Activated T-helper 2 cell treated with anti-CD3 and anti-CD28 coated beads, Interferon-gamma antibody, Interleukin-2, Interleukin-4, amounts not matched to agents 10 μg/mL and 5 μg/mL and 100 μg/mL, durations not matched to agents 14 hours and 24 hours and 36 hours (primary cell): ENCODE results near the gene EGFR. TPM values are rescaled to one million over a fixed set of nuclear protein-coding genes. Genes with fewer than 3 reads are reported as not detected.

Experiments used
- DNase-seq: peaks from one replicate; pipeline ENCODE4 v3.0.0; 2021; ENCODE audit warnings: low spot score
- H3K27ac Mint-ChIP-seq: one replicate; pipeline ENCODE4 v1.8.0; 2021; ENCODE audit warnings: mixed read lengths
- H3K27me3 Mint-ChIP-seq: one replicate; pipeline ENCODE4 v1.8.0; 2021; ENCODE audit warnings: low read depth, mixed read lengths
- H3K36me3 Mint-ChIP-seq: one replicate; pipeline ENCODE4 v1.8.0; 2021; ENCODE audit warnings: low read depth, mixed read lengths
- H3K4me1 Mint-ChIP-seq: one replicate; pipeline ENCODE4 v1.8.0; 2021; ENCODE audit warnings: low read depth, mixed read lengths
- H3K4me3 Mint-ChIP-seq: one replicate; pipeline ENCODE4 v1.8.0; 2021; ENCODE audit warnings: low read depth, mild to moderate bottlenecking, moderate library complexity, mixed read lengths
- H3K9me3 Mint-ChIP-seq: one replicate; pipeline ENCODE4 v1.8.0; 2021; ENCODE audit warnings: mixed read lengths
- intact Hi-C: fragments of 100-400 bp; cut with micrococcal nuclease; formaldehyde crosslinking; loops from one replicate; pipeline ENCODE4 v1.15.1; 2023
- total RNA-seq: library from RNA; stranded (reverse); gene quantifications from 2 replicates; pipeline ENCODE4 v1.2.3, GENCODE V29; 2022

Gene EGFR
- total RNA-seq, 1 donor from 2014 or later = not detected

DNA sequence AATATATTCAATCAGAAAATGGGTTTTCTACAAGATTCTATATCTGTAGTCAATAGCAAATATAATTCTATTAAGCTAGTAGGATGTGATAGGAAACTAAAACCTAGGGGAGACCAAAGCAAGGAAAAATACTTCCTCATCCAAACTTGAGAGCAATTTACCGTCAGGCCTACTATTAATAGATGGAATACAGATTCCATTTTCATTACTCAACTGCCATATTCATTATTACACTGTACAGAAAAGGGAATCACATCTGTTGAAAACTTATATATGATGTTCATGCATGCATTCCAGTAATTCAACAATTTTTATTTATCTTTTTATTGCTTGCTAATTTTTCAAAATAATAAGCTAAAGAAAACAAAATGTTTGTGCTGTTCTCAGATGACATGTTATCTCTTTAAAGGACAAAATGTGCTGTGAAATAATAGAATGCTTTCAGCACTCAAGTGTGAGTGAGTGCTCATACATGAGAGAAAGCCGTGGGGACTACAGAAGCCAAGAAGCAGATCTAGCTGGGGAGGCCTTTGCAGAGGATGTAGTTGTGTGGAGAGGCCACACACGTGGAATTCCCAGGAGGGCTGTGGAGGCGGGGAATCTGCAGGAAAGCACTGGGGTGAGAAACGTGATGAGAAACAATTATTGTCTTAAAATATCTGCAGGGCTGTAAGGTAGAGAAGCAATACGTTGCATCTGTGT is 110.0 kb downstream of the EGFR start:
- no peaks in the 10 kb centered on the region for H3K9me3 Mint-ChIP-seq
- no peak overlapping the region for H3K27ac Mint-ChIP-seq
- H3K4me1 Mint-ChIP-seq = peaks cover 18% of the 10 kb centered on the region
- H3K27me3 Mint-ChIP-seq = peaks cover 8% of the 10 kb centered on the region
- H3K36me3 Mint-ChIP-seq = no peaks in the 10 kb centered on the region
- no peak overlapping the region for H3K4me3 Mint-ChIP-seq
- no peak for DNase-seq
- intact Hi-C loops = no loop called here

DNA sequence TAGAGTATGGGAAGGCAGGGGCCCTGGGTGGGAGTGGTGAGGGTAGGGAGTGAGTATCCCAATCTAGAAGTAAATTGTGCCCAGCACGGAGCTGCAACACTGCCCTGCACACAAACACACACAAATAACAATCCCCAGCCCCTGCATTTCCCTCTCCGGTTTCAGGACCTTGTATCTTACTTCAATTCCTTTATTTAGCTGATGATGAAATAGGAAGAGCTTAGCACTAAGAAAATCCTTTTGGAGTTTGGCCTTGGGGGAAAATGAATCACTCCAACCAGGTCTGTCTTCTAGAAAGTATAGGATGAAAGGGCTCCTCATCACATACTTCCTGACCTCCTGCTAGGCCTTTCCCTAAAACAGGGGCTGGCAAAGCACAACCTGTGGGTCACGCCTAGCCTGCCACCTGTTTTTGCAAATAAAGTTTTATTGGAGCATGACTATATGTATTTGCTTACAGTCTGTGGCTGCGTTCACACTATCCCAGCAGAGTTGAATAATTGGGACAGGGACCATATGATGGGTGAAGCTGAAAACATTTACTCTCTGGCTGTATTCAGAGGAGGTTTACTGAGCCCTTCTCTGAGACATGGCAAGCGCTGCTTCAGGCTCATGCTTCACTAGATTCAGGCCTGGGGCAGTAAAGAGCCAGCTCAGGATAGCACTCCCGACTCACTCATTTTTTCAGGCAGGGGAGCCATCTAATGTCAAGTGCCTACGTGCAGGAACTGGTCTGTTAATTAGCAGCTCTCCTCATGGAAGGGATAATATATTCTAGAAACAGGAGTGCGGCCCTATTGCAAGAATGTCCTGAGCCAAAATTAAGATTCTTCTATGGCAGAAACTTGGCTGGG is 111.0 kb downstream of the EGFR start:
- peaks cover 21% of the 10 kb centered on the region for H3K4me1 Mint-ChIP-seq
- H3K9me3 Mint-ChIP-seq = no peaks in the 10 kb centered on the region
- H3K27me3 Mint-ChIP-seq = peaks cover 8% of the 10 kb centered on the region
- intact Hi-C loops = loop anchor here (5.0 kb wide), 1 partner anchor 57 kb away; no protein-coding TSS in a partner anchor
- no peak for DNase-seq
- no peak overlapping the region for H3K4me3 Mint-ChIP-seq
- H3K36me3 Mint-ChIP-seq = no peaks in the 10 kb centered on the region
- no peak overlapping the region for H3K27ac Mint-ChIP-seq

DNA sequence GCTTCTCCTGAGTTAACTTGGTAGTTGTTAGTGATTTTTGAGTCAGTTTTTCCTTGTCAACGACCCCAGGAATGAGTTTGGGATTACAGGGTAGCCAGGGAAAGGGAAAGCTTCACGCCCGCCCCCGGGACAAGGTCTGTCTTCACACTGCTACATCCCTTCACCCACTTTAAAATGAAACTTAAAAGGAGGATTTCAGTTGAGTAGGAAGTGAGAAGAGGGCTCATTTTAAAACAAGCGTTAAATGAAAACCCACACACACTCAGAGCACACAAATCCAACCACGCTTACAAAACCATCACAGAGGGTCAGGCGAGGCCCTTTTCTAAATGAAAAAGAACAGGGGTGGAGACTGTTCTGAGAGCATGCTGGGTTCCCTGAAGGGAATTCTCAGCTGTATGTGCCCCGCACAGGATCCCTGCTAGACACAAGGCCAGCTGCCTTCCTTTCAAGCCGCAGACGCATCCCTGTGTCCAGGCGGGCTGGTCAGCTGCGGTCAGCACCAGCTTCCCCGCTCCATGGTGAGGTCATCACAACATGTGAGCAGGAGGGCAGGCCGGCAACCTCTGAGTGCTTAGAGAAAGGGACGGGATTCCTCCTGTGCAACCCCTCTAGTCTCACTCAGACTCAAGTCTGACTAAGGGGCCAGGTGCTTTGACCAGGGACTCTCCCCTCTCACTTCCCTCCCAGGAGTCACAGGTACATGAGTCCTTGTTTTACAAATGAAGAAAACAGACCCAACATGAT is 111.8 kb downstream of the EGFR start:
- H3K4me1 Mint-ChIP-seq = peaks cover 25% of the 10 kb centered on the region
- H3K4me3 Mint-ChIP-seq = no peak overlapping the region
- intact Hi-C loops = loop anchor here (5.0 kb wide), 1 partner anchor 58 kb away; no protein-coding TSS in a partner anchor
- H3K36me3 Mint-ChIP-seq = no peaks in the 10 kb centered on the region
- H3K27ac Mint-ChIP-seq = no peak overlapping the region
- no peak for DNase-seq
- H3K9me3 Mint-ChIP-seq = no peaks in the 10 kb centered on the region
- H3K27me3 Mint-ChIP-seq = peaks cover 8% of the 10 kb centered on the region

DNA sequence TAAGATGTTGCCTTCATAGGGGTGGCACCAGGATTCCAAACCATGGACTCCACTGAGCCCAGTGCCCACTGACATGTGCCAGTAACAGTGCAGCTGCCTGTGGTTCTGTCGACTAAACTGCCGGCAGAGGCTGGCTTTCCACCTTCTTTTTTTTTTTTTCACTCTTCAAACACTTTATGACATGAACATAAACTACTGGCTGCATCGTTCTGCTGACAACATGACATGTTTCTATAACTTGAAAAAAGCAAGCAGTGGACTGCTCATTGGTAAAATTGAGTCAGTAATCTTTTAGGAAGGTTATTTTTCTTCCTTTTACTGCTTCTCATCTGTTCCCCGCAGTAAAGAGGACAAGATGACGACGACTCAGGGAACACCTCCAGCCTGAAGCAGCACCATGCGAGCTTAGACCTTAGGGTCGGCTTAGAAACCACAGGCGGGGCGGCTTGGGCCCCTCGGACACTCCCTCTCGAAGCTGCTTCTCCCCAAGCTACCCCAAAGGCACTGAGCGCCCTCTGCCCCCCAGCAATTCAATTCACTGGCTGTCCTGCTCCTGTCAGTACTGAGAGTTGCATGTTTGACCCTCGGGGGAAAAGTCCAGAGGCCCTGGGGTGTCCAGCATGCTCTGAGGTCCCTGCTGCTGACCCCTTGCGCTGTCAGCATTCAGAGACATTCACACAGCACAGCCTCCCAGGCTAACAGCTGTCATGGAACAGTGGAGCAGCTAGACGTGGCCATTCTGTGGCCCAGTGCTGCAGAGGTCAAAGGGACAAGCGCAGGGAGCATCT is 112.5 kb downstream of the EGFR start:
- intact Hi-C loops = loop anchor here (5.0 kb wide), 1 partner anchor 59 kb away; no protein-coding TSS in a partner anchor
- no peak for DNase-seq
- Mint-ChIP-seq H3K27ac (no peak overlapping the region), H3K9me3 (no peaks in the 10 kb centered on the region), H3K36me3 (no peaks in the 10 kb centered on the region), H3K4me3 (no peak overlapping the region), H3K27me3 (peaks cover 13% of the 10 kb centered on the region), H3K4me1 (peaks cover 27% of the 10 kb centered on the region)

DNA sequence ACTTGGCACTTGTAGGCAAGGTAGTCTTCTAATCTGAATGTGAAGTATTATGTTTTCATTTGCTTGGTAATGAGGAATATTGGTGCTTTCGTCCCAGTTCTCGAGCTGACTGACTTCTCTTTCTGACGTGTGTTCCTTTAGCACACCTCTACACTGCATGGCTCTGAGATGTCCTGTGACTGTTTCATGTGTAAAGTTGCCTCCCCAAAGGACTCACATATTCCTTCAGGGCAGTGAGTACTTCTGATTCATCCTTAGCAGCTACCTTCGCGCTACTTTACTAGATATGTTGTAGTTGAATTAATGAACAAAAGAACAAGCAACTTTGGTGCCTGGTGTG is 113.7 kb downstream of the EGFR start:
- no peaks in the 10 kb centered on the region for H3K9me3 Mint-ChIP-seq

DNA sequence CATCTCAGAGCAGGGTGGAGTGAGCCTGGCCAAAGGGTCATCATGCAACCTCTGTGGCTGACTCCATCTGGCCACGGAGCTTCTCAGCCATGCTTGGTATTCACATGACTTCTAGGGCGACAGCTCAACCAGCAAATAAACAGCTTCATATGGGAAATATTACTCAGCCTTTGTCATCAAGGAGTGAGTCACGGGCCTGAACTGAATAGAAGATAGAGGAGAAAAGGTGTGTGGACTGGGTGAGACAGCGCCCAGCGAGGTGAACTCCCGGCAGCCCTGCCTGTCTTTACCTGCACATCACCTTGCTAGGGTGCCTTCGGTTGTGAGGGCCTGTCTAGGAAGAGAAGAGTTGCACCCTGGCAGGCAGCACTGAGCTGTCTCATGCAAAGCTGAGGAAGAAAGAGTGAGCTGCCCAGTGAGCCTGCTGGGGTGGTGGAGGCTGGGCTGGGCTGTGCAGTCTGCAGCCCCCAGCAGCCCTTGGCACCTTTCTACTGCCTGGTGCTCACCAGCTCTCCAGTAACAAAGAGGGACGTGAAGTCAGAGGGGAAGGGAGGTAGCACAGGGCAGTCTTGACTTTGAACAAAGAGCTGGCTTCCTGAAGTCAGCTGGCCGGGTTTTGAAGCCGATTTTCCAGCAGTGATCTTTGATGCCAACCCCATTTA is 114.2 kb downstream of the EGFR start:
- H3K27me3 Mint-ChIP-seq = peaks cover 21% of the 10 kb centered on the region
- no peaks in the 10 kb centered on the region for H3K36me3 Mint-ChIP-seq
- H3K27ac Mint-ChIP-seq = peak overlapping the region; percentile 28
- no peaks in the 10 kb centered on the region for H3K9me3 Mint-ChIP-seq
- H3K4me1 Mint-ChIP-seq = peaks cover 27% of the 10 kb centered on the region
- intact Hi-C loops = loop anchor here (2.0 to 5.0 kb wide), 2 partner anchors 61 to 136 kb away; no protein-coding TSS in a partner anchor
- no peak for DNase-seq
- H3K4me3 Mint-ChIP-seq = no peak overlapping the region

More for the DNA sequence above, 113.7 kb downstream of the EGFR start:
- H3K27me3 Mint-ChIP-seq = peaks cover 21% of the 10 kb centered on the region
- H3K4me1 Mint-ChIP-seq = peaks cover 27% of the 10 kb centered on the region
- H3K4me3 Mint-ChIP-seq = no peak overlapping the region
- DNase-seq = no peak
- no peaks in the 10 kb centered on the region for H3K36me3 Mint-ChIP-seq
- intact Hi-C loops = loop anchor here (2.0 to 5.0 kb wide), 2 partner anchors 60 to 136 kb away; no protein-coding TSS in a partner anchor
- peak overlapping the region; percentile 28 for H3K27ac Mint-ChIP-seq

DNA sequence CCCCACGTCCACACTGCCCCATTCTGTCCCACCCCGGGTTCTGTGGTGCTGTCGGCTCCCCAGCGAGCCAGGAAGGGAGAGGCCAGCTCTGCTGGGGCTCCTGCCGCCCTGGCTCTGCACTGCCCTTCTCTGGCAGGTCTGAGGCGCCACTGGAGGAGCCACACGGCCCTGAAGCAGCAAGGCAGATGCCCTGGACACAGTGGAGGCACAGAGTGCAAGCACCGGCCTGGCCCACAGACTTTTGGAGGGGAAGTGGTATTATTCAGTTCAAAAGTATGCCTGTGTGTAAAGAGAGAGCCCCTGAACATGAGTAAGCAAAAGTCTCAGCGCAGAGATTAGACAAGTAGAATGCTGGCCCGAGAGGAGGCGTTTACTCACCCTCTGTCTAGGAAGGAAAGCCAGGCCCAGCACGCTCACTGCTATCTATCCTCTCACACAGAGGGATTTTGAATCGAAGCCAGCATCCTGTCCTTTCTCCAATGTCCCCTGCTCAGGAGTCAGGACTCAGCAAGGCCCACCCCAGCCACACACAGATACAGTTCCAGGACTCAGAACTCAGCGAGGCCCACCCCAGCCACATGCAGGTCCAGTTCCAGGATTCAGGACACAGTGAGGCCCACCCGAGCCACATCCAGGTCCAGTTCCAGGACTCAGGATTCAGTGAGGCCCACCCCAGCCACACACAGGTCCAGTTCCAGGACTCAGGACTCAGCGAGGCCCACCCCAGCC is 115.0 kb downstream of the EGFR start:
- peaks cover 27% of the 10 kb centered on the region for H3K4me1 Mint-ChIP-seq
- no peak overlapping the region for H3K4me3 Mint-ChIP-seq
- intact Hi-C loops = loop anchor here (2.0 to 5.0 kb wide), 2 partner anchors 61 to 137 kb away; no protein-coding TSS in a partner anchor
- H3K27me3 Mint-ChIP-seq = peaks cover 23% of the 10 kb centered on the region
- no peak for DNase-seq
- H3K9me3 Mint-ChIP-seq = peaks cover 5% of the 10 kb centered on the region
- no peak overlapping the region for H3K27ac Mint-ChIP-seq
- no peaks in the 10 kb centered on the region for H3K36me3 Mint-ChIP-seq

DNA sequence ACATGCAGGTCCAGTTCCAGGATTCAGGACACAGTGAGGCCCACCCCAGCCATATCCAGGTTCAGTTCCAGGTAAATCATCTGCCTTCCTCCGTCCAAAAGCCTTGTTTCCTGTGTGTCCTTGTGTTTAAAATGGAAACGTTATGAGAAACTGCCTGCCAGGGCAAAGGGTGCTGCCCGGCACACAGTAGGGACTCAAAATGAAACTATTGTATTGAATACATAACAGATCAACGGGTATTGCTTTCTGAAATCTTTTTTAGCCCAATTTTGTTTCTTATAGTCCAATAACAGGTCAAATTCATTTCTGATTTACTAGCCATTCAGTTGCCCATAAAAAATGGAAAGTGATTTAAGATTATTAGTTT is 115.5 kb downstream of the EGFR start:
- H3K9me3 Mint-ChIP-seq = peaks cover 7% of the 10 kb centered on the region

DNA sequence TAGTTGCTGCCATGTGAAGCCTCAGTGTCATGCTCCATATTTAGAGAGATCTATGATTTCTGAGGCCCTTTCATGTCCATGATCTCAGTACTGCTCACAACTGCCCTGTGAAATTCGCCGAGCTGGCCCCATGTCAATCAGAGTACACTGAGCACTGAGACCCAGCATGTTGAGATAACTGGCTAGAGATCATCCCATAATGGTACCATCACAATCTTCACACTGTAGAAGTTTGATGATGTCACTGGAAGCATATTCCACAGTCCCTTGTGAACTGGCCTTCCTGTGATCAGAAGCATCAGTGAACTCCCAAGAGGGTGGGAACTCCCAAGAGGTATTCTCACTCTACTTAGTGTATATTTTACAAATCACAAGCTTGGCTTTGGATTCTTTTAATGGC is 116.0 kb downstream of the EGFR start:
- Mint-ChIP-seq H3K4me1 (peaks cover 27% of the 10 kb centered on the region), H3K9me3 (peaks cover 7% of the 10 kb centered on the region), H3K27ac (no peak overlapping the region), H3K27me3 (peaks cover 25% of the 10 kb centered on the region), H3K4me3 (no peak overlapping the region), H3K36me3 (no peaks in the 10 kb centered on the region)
- DNase-seq = no peak
- intact Hi-C loops = loop anchor here (5.0 kb wide), 1 partner anchor 62 kb away; no protein-coding TSS in a partner anchor

More for the DNA sequence above, 115.5 kb downstream of the EGFR start:
- DNase-seq = no peak
- Mint-ChIP-seq H3K27me3 (peaks cover 25% of the 10 kb centered on the region), H3K36me3 (no peaks in the 10 kb centered on the region), H3K27ac (no peak overlapping the region), H3K4me1 (peaks cover 27% of the 10 kb centered on the region), H3K4me3 (no peak overlapping the region)
- intact Hi-C loops = loop anchor here (5.0 kb wide), 1 partner anchor 62 kb away; no protein-coding TSS in a partner anchor

DNA sequence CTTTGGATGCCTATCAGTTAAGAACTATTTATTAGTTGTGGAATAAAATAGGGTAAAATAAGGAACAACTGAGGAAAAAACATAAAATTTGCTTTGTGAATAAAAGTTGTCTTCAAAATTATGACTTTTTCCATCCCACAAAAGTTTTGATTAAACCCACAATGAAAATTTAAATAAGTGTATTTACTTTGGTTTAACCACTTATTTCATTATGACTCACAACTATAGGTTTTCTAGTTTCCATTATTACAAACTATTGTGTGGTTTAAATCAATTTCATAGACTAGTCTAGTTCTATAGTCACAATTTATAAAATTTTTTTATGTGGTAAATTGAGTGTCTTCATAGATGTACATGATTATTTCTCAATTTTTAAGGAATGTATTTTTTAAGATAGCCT is 116.6 kb downstream of the EGFR start:
- Mint-ChIP-seq H3K9me3 (peaks cover 7% of the 10 kb centered on the region), H3K36me3 (no peaks in the 10 kb centered on the region), H3K4me1 (peaks cover 21% of the 10 kb centered on the region), H3K27ac (no peak overlapping the region), H3K27me3 (peaks cover 25% of the 10 kb centered on the region), H3K4me3 (no peak overlapping the region)
- no peak for DNase-seq
- intact Hi-C loops = no loop called here

DNA sequence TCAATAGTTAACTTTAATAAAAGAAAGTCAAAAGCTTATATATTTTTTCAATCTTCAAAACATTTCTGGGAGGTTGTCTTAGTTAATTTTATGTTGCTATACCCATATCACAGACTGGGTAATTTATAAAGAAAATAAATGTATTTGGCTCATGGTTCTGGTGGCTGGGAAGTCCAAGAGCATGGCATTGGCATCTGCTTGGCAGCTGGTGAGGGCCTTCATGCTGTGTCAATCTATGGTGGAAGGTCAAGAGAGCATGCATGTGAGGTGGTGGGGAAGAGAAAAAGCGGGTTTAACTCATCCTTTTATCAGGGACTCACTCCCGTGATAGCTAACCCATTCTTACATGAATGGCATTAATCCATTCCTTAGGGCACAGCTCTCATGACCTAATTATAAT is 119.8 kb downstream of the EGFR start:
- H3K9me3 Mint-ChIP-seq = peaks cover 7% of the 10 kb centered on the region

More for the DNA sequence above, 119.8 kb downstream of the EGFR start:
- intact Hi-C loops = no loop called here
- no peak overlapping the region for H3K4me3 Mint-ChIP-seq
- no peak overlapping the region for H3K27ac Mint-ChIP-seq
- peaks cover 28% of the 10 kb centered on the region for H3K27me3 Mint-ChIP-seq
- DNase-seq = no peak
- peaks cover 13% of the 10 kb centered on the region for H3K4me1 Mint-ChIP-seq
- H3K36me3 Mint-ChIP-seq = no peaks in the 10 kb centered on the region
